NCI-H146 treated with DMSO at 0.1 percent for 48 hours (cell line): ENCODE measurements around the gene RIPOR2.
"Not testable (repeated sequence)": the region's sequence is repeated elsewhere in the genome, so short reads cannot be mapped to it uniquely, and the experiment has no call there.

Source experiments
- DNase-seq: peaks from one replicate; lab custom pipeline; 2025; ENCODE audit not compliant: unreplicated experiment; lab: John Stamatoyannopoulos, UW

RIPOR2 gene

DNA sequence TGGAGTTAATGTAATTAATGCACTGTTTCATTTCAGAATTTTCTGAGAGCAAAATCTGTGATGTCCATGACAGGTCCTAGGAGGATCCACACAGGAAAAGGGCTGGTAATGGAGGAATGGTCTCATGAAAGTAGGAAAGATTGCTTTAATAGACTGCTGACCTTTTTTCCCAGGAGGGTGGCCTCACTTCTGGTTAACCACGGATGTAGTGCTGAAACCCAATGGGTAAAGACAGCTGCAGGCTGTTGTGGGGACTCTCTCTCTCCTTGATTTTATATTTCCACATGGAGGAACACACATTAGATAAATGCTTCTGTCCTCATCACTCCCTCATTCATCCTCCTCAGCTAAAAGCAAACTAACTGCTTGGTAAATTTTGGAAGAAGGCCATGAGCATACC is 23.6 kb upstream of the RIPOR2 start:
- DNase-seq: no peak

DNA sequence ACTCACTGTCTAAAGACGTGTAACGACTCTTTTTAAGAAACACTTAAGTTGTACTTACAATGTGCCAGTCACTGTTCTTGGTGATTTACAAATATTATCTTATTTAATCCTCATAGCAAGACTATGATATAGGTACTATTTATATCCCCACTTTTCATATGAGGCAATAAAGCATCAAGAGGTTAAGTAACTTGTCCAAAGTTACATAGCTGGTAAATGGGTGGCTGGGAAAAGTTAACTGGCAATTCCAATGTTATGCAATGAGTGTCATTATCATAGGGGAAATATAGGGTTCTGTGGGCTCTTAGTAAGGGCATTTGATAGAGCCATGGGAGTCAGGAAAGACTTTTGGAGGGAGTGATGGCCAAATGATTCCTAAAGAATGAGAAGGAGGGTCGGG is 21.4 kb upstream of the RIPOR2 start:
- no peak for DNase-seq

DNA sequence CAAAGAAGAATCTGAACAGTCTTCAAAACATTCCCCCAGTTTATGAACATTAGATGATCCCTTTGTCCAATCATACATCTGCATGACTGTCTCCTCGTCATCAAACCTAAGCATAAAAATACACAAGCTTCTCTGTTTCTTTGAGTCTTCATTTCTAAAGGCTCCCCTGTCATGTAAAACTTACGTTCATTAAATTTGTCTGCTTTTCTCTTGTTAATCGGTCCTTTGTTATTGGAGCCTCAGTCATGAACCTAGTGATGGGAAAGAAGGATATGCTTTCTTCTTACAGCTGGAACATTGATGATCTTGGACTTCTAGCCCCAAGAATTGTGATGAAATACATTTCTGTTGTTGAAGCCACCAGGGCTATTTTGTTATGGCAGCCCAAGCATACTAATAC is 18.0 kb upstream of the RIPOR2 start:
- no peak for DNase-seq

DNA sequence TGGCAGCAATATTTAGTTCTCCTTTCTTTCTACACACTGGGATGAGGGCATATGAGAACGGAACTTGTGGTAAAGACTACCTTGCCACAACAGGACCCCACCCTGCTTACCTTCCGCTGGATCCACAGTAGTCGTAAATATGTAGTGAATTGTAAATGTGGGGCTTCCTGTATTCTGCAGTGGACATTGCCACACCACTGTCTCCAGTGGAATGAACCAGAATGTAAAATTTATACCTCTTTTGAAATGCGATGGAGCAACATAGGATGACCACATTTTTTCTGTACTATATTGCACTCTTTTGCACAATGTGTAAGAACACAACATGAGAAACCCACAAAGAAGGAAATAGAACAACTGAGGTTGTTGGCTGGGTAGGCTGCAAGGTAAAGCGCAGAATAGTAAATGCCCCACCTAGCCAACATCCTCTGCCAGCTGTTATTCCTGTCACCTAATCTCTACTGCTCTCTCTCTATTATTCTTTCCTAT is 16.1 kb upstream of the RIPOR2 start:
- DNase-seq: no peak

DNA sequence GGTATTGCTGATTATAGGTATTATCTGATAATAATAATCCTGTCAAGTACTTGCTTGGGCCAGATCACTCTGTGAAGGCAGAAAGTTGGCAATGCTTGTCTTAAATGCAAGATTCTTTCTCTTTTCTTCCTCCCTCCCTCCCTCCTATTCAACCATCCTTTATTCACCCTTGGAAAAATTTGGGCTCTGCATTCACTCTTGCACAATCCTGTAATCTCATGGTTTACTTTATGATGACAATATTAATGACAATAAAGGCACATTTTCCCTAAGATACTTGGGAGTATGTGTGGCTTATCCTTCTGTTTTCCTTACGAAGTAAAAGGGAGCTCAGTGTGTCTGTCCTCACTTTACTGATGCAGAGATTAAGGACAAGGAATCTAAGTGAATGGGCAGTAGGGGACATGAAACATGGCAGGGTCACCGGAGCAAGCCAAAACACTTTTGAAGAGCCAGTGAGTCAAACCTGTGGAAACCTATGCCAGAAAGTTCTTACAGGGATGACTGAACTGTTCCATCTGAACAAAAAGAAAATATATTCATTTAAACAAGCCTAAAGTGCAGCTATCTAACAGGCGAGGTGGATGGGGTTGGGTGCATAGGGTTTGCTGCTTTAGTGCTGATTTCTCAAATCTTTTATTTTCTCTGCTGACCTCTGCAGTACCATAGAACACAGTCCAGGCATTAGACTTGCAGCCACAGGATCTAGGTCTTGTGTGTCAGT is 14.6 kb upstream of the RIPOR2 start:
- DNase-seq: no peak

DNA sequence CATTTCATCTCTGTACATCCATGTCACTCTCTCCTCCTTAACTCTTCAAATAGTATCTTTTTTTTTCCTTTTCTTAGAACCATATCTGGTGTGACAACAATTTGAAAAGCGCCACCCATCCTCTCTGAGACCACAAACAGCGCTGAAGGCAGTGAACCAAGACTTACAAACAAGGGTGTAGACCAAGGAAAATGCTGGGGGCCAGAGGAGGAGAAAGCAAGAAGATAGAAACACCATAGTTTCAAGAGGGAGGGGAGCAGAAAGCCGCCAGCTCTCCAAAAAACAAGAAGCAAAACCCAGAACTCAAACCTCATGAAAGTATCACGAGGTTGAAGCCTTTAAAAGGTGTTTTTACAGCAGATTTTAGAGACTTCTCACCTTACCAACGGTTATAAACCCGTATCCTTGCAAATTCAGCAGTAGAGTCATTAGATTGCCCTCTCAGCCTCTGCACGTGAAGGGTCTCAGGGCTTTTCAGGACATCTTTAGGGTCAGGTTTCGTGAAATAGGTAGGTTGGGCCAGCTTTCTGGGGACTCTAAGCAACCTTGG is 13.3 kb upstream of the RIPOR2 start:
- DNase-seq: no peak

DNA sequence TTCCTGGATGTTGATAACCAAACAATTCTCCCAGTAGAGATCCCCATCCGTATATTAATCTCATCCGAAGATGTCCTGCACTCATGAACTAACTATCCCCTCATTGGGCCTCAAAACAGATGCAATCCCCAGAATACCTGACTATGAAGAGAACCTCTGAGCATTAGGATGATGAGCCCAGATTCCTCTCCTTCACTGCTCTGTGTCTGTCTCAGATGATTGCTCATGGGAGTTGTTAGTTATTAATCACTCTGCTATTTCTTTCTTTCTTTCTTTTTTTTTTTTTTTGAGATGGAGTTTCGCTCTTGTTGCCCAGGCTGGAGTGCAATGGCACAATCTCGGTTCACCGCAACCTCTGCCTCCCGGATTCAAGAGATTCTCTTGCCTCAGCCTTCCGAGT is 12.5 kb upstream of the RIPOR2 start:
- DNase-seq: not testable (repeated sequence)

DNA sequence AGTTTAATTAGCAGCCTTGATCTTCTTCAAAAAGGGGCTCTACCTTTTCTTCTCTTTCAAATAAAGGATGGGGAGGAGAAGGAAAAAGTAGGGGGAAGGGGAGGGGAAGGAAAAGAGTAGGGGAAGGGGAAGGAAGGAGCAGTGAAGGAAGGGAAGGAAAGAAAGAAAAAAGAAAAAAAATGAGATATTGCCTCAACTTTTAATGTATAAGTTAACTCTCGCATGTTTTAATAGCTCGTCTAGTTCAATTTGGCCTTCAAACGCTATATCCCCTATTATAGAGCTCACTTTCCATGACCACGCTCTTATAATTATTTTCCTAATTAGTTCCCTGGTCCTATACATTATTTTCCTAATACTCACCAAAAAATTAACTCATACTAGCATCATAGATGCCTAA is 11.9 kb upstream of the RIPOR2 start:
- no peak for DNase-seq

DNA sequence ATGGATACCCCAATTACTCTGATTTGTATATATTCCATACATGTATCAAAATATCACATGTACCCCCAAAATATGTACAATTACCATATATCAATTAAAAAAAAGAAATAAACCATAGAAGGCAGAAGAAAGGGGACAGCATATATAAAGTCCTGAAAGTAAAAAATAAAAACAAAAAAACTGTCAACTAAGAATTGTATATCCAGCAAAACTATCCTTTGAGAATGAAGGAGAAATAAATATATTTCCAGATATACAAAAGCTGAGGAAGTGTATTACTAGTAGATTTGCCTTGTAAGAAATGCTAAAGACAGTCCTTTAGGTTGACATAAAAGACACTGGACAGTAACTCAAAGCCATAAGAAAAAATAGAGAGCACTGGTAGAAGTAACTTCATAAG is 9.3 kb upstream of the RIPOR2 start:
- DNase-seq: no peak

DNA sequence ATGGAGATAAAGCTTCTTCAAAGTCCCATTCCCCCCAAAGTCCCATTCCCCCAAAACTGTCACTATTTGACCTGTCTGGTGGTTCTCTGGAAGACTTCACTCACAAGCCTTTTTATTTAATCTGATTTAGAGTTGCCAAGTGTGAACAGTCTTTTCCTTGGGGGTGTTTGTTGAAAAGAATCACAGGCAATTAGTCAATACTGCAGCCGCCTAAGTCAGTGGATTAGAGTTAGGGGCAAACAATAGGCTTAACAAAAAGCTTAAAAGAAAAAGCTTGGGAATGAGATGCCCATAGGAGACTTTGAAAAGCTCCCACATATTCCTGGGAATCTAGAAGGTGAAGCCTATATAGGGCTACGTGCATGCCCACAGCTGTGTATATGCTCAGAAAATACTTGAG is 8.0 kb upstream of the RIPOR2 start:
- DNase-seq: no peak

DNA sequence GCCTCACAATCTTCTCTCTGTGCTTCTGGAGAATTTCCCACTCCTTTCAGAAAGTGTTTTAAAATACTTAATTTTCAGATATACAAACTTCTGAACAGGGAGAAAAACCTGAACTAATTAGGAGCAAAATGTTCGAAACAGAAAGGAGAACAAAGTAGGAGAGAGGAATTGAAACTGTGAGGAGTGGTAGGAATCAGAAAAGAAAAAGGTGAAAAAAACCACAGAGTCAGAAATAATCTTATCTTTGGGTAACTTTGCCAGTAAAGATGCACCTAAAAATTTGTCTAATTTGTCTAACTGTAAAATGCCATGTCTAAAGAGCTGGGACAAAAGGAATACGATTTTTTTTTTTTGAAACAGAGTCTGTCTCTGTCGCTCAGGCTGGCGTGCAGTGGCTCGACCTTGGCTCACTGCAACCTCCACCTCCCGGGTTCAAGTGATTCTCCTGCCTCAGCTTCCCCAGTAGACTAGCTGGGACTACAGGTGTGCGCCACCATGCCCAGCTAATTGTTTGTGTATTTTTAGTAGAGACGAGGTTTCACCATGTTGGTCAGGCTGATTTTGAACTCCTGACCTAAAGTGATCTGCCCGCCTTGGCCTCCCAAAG is 4.7 kb upstream of the RIPOR2 start:
- DNase-seq: no peak

DNA sequence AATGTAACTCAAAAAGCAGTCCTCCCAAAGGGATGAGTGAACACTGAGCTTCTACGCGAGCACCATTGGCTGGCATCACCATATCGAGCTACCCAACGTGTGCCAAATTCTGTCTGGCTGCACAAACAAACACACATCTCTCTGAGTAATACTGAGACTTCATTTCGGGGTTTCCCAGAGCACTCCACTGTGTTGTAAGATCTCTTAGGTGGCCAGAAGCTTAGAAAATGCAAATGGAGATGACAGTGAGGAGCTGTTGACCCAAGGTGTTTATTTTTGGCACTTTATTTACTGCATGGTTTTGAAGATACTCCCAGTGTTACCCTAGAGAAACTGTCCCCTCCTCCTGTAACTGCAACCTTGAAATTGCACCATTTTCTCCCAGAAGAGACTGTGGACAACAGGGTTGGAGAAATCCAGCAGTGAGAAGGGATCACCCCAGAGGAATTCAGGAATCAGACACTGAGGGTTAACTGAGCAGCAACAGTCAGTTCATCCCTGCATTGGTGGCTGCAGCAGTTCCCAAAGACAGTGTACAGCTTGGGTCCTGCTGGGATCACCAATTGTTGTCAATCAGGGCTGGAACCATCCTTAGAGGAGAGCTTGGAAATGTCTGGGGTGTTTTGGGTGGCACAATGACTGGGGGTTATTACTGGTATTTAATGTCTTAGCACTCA is 1.0 kb upstream of the RIPOR2 start:
- no peak for DNase-seq

DNA sequence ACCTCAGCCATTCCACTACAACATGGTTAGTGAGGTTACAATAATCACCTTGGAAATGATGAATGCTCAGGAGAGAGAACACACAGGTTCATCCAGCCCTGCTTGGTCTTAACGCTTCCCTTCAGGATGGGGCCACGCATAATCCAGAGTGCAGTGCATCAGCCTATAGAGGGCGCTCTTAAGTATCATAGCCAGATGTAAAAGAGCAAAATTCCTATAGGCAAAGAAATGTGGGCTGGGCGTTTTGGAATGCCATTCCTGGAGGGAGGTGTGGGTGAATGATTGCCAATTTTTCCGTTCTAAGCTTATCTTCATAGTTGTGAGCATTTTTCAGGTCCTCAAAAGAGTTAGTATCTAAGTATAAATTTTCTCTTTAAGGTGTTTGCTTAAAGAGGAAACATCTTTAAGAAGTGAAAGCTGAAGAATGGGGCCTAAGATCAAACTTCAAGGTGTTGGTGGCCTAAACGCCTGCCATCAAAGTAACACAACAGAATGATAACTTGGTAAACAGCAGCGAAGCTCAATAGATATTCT is 1.8 kb downstream of the RIPOR2 start:
- no peak for DNase-seq

DNA sequence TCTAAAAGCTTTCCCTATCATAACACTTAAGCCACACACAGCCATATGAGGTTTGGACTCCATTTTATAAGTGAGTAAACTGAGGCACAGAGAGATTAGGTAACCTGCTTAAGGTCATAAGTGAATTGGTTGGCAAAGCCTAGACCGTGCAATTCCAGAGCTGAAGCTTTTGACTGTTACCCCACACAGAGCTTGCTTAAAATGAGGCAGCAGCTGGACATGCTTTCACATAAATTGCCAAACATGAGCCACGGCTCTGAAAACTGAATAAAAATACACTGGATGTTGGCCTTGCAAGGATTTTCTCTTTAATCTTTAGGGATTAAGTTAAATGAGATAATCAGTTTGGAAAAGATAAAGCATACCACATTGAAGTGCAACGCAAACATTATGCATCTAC is 2.5 kb downstream of the RIPOR2 start:
- no peak for DNase-seq

DNA sequence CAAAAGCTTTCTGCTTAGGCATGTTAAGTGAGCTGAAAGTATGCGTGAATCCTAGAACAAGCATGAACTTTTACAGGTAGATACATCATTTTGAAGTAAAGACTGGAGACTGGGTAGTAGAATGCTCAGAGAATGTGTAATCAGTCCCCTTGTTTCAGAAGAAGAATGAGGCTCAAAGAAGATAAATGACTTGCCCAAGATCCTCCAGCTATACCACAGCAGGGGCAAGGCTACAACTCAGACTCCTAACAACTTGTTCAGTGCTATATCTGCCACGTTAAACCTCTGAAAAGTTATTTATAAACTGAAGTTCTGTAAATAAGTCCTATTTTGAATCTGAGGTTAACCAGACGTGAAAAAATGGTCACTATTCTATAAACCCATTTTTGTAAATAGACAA is 2.9 kb downstream of the RIPOR2 start:
- DNase-seq: no peak

DNA sequence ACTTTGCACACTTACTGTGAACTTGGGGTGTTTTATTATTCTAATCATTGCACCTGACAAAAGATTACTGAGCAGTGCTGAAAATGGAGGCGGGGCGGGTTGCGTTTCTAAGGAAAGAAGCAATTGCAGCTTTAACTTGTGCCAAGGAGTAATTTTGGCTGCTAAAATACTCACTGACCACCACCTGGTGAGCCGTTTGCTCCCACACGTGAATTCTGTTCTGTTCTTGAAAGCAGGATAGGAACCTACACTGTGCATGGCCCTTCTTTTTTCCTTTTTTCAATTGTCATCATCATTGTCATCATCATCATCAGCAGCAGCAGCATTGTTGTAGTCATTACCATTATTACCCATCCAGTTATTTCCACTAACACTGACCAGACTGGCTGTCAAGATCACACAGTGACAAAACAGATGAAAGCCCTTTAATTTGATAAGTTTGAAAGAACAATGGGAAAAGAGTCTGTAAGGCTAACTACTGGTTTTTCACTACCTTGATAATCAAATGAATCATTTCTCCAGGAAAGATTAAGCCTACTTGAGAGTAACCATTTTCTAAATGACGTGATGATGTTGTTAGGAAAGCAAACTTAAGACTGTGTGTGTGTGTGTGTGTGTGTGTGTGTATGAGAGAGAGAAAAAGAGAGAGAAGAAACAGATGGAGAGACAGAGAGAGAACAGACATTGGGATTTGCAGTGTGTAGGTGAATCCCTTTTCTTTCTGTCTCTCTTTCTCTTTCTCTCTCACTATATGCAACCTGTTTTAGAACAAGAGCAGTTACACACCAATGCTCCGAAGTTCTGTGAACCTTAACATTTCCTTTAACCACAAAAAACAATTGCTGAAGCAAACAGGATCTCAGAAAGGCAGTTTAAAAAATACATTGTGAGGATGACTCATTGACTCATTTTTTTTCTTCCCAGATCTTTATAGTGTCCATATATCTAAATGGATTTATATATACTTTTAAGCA is 3.8 kb downstream of the RIPOR2 start:
- DNase-seq: no peak

DNA sequence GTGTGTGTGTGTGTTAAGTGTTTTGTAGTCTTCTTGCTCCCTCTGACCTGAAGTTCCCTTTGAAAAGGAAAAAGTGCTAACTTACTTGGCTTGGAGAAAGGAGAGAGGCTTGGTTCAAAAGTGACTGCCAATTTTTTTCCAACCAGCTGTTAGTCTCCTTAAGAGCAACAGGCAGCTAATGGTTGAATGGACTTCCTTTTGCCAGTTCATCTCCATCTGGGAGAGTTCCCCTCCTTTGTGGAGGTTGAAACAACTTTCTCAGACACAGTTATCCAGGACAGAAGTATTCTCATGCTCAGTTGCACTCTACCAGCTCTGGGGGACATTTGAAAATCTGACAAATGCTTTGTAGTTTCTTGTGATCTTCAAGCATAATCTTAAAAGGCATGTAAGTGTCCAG is 4.5 kb downstream of the RIPOR2 start:
- no peak for DNase-seq

DNA sequence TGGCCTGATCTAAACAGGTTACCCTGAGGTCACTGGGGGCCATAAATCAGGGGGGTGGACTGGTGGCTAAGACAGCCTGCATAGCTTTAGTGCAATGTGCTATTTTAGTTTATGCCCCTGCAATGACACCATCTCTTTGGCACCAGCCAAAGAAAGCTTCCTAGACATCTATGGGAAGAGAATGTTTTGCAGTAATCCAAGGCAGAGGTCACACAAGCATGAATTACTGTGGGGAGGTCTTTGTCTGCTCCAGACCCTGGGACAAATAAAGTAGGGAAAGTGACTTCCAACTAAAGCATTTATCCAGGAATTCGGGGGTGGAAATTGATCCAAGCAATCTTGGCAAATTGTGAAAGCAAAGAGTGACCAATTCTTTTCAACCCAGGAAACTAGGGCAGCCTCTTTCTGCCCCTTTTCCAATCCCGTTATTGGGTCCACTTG is 5.3 kb downstream of the RIPOR2 start:
- DNase-seq: no peak

DNA sequence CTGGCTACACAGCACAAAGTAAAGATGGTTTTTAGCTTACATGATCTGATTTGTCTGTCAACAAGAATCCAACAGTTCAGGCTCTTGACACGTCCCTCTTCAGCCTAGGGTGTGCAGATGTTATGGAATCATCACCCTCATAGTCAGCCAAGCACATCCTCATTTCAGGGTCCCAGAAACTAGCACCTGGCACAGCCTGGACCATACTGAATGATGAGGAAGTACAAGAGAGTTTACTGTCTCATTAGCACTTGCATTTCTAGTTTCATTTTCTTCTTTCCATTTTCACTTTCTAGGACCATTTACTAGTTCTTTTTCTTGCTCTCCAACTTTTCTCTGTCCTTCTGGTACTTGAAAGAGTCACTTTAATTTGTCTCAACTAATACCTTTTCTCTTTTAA is 6.5 kb downstream of the RIPOR2 start:
- DNase-seq: no peak

DNA sequence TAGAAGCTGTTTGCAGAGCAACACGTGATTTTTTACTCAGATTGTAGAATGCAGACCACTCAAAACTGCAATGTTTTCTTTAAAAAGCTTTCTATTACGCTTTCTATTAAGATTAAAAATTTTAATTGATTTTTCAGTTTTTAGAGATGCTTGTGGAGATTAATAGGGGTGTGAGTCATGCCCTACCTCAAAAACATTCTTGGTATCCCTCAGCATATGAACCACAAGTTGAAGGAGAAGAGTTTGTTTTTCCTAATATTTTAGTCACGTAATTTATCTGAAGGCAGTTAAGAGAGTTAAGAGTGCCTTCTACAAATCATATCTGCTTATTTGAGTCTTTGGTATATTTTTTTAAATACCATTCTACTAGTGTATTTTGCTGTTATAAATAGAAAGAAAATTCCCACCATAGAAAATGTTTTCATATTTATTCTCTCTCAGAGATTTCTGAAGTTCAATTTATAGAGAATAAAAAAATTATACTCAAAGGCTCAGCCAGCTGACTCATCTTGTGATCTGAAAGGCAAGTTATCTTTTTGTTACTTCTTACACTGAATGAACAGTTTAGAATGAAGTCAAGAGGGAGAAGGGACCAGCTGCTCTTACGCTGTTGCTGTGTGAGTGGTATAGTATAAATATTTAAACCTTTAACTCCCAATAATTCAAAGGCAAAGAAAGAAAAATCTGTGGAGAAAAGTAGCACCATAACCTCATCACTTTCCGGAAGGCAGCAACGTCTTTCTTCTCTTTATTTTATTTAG is 7.6 kb downstream of the RIPOR2 start:
- no peak for DNase-seq
